ENCODE measurements around the gene SLC17A7. TPM values are rescaled to one million over a fixed set of nuclear protein-coding genes. Genes with fewer than 3 reads are reported as not detected.
A peak's percentile ranks its signal among the peaks of the same experiment; 100 is the strongest.

Gene SLC17A7
- total and polyA plus RNA-seq, 9 of the 15 experiments (the other 6 are each of a cell fraction or from before 2014, with no cell fraction given), result 1.1 to 15.7 (median 2.4) TPM

GRCh38 chr19:49488863-49489537, 47.7 kb upstream of the SLC17A7 start (continued):
- TF ChIP-seq, protein P1, sequence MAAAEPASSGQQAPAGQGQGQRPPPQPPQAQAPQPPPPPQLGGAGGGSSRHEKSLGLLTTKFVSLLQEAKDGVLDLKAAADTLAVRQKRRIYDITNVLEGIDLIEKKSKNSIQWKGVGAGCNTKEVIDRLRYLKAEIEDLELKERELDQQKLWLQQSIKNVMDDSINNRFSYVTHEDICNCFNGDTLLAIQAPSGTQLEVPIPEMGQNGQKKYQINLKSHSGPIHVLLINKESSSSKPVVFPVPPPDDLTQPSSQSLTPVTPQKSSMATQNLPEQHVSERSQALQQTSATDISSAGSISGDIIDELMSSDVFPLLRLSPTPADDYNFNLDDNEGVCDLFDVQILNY (CRISPR knock-in tag; IDR thresholded peaks at IDR 0.05), result no peak
- TF ChIP-seq KAT8 (IDR thresholded peaks at IDR 0.05; ENCODE audit: low read depth), result no peak
- TF ChIP-seq, protein P2, sequence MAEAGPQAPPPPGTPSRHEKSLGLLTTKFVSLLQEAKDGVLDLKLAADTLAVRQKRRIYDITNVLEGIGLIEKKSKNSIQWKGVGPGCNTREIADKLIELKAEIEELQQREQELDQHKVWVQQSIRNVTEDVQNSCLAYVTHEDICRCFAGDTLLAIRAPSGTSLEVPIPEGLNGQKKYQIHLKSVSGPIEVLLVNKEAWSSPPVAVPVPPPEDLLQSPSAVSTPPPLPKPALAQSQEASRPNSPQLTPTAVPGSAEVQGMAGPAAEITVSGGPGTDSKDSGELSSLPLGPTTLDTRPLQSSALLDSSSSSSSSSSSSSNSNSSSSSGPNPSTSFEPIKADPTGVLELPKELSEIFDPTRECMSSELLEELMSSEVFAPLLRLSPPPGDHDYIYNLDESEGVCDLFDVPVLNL (CRISPR knock-in tag; IDR thresholded peaks at IDR 0.05; ENCODE audit: low read depth), result no peak
- TF ChIP-seq HMG20A (CRISPR knock-in tag; conservative IDR thresholded peaks at IDR 0.05), result no peak
- TF ChIP-seq SLC30A9 (CRISPR knock-in tag; IDR thresholded peaks at IDR 0.05), result no peak
- TF ChIP-seq ZSCAN29 (IDR thresholded peaks at IDR 0.05), result no peak
- TF ChIP-seq LEF1 (IDR thresholded peaks at IDR 0.05), result no peak
- no peak for TF ChIP-seq SMAD4 (CRISPR knock-in tag; conservative IDR thresholded peaks at IDR 0.05)
- TF ChIP-seq POU5F1 (IDR thresholded peaks at IDR 0.05; ENCODE audit: borderline replicate concordance, low read depth, low read length, partially characterized antibody), result no peak
- TF ChIP-seq RBM17 (IDR thresholded peaks at IDR 0.05; ENCODE audit: borderline replicate concordance, low read depth, low read length), result no peak
- TF ChIP-seq SMAD2 (IDR thresholded peaks at IDR 0.05; ENCODE audit: low read depth, low read length), result no peak
- no peak for TF ChIP-seq RBM34 (IDR thresholded peaks at IDR 0.05; ENCODE audit: borderline replicate concordance, insufficient read depth, low read length)
- TF ChIP-seq ZNF644 (tag; IDR thresholded peaks at IDR 0.05; ENCODE audit: low read depth), result no peak
- no peak for TF ChIP-seq KHSRP (IDR thresholded peaks at IDR 0.05)
- TF ChIP-seq CSDE1 (IDR thresholded peaks at IDR 0.05), result no peak
- no peak for TF ChIP-seq NFRKB (IDR thresholded peaks at IDR 0.05; ENCODE audit: low read depth)
- TF ChIP-seq, protein P3, sequence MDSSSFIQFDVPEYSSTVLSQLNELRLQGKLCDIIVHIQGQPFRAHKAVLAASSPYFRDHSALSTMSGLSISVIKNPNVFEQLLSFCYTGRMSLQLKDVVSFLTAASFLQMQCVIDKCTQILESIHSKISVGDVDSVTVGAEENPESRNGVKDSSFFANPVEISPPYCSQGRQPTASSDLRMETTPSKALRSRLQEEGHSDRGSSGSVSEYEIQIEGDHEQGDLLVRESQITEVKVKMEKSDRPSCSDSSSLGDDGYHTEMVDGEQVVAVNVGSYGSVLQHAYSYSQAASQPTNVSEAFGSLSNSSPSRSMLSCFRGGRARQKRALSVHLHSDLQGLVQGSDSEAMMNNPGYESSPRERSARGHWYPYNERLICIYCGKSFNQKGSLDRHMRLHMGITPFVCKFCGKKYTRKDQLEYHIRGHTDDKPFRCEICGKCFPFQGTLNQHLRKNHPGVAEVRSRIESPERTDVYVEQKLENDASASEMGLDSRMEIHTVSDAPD (CRISPR knock-in tag; IDR thresholded peaks at IDR 0.05), result no peak
- TF ChIP-seq SP2 (IDR thresholded peaks at IDR 0.05; ENCODE audit: extremely low read depth, low read depth, low read length, poor library complexity, severe bottlenecking), result no peak
- TF ChIP-seq MEIS2 (IDR thresholded peaks at IDR 0.05; ENCODE audit: partially characterized antibody), result no peak
- TF ChIP-seq BACH1 (tag; IDR thresholded peaks at IDR 0.05), result no peak
- TF ChIP-seq CBX2 (IDR thresholded peaks at IDR 0.05; ENCODE audit: insufficient read depth, low read length, poor library complexity, severe bottlenecking), result no peak
- TF ChIP-seq XRCC3 (IDR thresholded peaks at IDR 0.05), result no peak
- no peak for TF ChIP-seq PRMT5 (CRISPR knock-in tag; IDR thresholded peaks at IDR 0.05)
- peak; percentile 39 for TF ChIP-seq POLR2A (conservative IDR thresholded peaks at IDR 0.05)
- no peak for TF ChIP-seq MAZ (CRISPR knock-in tag; conservative IDR thresholded peaks at IDR 0.05 in 1 of 2, IDR thresholded peaks at IDR 0.05 in 1 of 2)
- no peak for TF ChIP-seq MTA3 (IDR thresholded peaks at IDR 0.05; ENCODE audit: borderline replicate concordance)
- TF ChIP-seq STAT5B (CRISPR knock-in tag; IDR thresholded peaks at IDR 0.05), result no peak
- no peak for TF ChIP-seq RBM22 (IDR thresholded peaks at IDR 0.05; ENCODE audit: low read depth, low read length, poor library complexity, severe bottlenecking)
- no peak for TF ChIP-seq SREBF1 (IDR thresholded peaks at IDR 0.05; ENCODE audit: borderline replicate concordance, low read depth, low read length)
